ENCODE data around the gene TAS2R50.

GRCh38 chr12:10994307-10994706 is 7.6 kb upstream of the TAS2R50 start:
- TF ChIP-seq CTCF (IDR thresholded peaks at IDR 0.05) (no peak), POLR2A (IDR thresholded peaks at IDR 0.05) (no peak)
